Kidney glomerular epithelial cell (primary cell): ENCODE measurements around the gene WFDC9.
"Not testable (repeated sequence)": the region's sequence is repeated elsewhere in the genome, so short reads cannot be mapped to it uniquely, and the experiment has no call there.

Experiments used
- DNase-seq: peaks from one replicate; lab custom pipeline; 2025; lab: John Stamatoyannopoulos, UW

The WFDC9 gene

GRCh38 chr20:45631184-45631583, at the start of gene WFDC9:
Gene WFDC9, minus strand, starts transcription at chr20:45631284. Its CDS starts 21,103 bp downstream, at chr20:45610181.
- no peak for DNase-seq

- no peak for DNase-seq
These were observed 48.6 kb upstream of the WFDC9 start for GRCh38 chr20:45679650-45680049.

- no peak for DNase-seq
These were observed 41.7 kb upstream of the WFDC9 start for GRCh38 chr20:45672765-45673164.

GRCh38 chr20:45670139-45670538, 39.1 kb upstream of the WFDC9 start, which contains the start of gene WFDC11:
Gene WFDC11, minus strand, starts transcription at chr20:45670239. Its CDS starts 19,639 bp downstream, at chr20:45650600.
- no peak for DNase-seq

- not testable (repeated sequence) for DNase-seq
These were observed 26.0 kb upstream of the WFDC9 start for GRCh38 chr20:45657038-45657437.

- not testable (repeated sequence) for DNase-seq
These were observed 20.6 kb upstream of the WFDC9 start for GRCh38 chr20:45651726-45652125.

GRCh38 chr20:45649312-45649863, 18.3 kb upstream of the WFDC9 start:
- DNase-seq = no peak

- DNase-seq = no peak
These were observed 16.5 kb upstream of the WFDC9 start for GRCh38 chr20:45647441-45648050.

GRCh38 chr20:45646875-45647274, 15.8 kb upstream of the WFDC9 start:
- no peak for DNase-seq

GRCh38 chr20:45645869-45646268, 14.8 kb upstream of the WFDC9 start:
- not testable (repeated sequence) for DNase-seq

GRCh38 chr20:45641076-45641475, 10.0 kb upstream of the WFDC9 start:
- DNase-seq = not testable (repeated sequence)

- DNase-seq = no peak
These were observed 8.6 kb upstream of the WFDC9 start for GRCh38 chr20:45639687-45640086.

- no peak for DNase-seq
These were observed 5.4 kb upstream of the WFDC9 start for GRCh38 chr20:45636513-45636912.

GRCh38 chr20:45630371-45630770, 713 bp downstream of the WFDC9 start:
- DNase-seq = peak; percentile 1

- DNase-seq = peak; percentile 42
These were observed 1.5 kb downstream of the WFDC9 start, which contains the start of gene WFDC10A for GRCh38 chr20:45629496-45630100. Gene WFDC10A, plus strand, starts transcription at chr20:45629739. Its CDS starts 75 bp downstream, at chr20:45629814.

- DNase-seq = no peak
These were observed 4.5 kb downstream of the WFDC9 start for GRCh38 chr20:45626540-45626939.

- DNase-seq = no peak
These were observed 9.5 kb downstream of the WFDC9 start for GRCh38 chr20:45621593-45621992.

- DNase-seq = no peak
These were observed 13.5 kb downstream of the WFDC9 start for GRCh38 chr20:45617591-45617990.

- no peak for DNase-seq
These were observed 18.8 kb downstream of the WFDC9 start for GRCh38 chr20:45612314-45612713.

- peak; percentile 79 for DNase-seq
These were observed 20.0 kb downstream of the WFDC9 start for GRCh38 chr20:45611054-45611453.

GRCh38 chr20:45607810-45608209, 23.3 kb downstream of the WFDC9 start:
- DNase-seq = no peak

- no peak for DNase-seq
These were observed 35.8 kb downstream of the WFDC9 start for GRCh38 chr20:45595235-45595634.

- no peak for DNase-seq
These were observed 37.6 kb downstream of the WFDC9 start for GRCh38 chr20:45593498-45593897.
